Keratinocyte (primary cell): Measurements from ENCODE around the gene CALCB. TPM values are rescaled to one million over a fixed set of nuclear protein-coding genes. Genes with fewer than 3 reads are reported as not detected.
"Not testable (repeated sequence)": the region's sequence is repeated elsewhere in the genome, so short reads cannot be mapped to it uniquely, and the experiment has no call there.

Experiments used
- DNase-seq: peaks from one replicate; pipeline ENCODE4 v3.0.0-alpha.2; 2011; ENCODE audit warnings: low read depth, missing footprints, low spot score
- FAIRE-seq: peaks from 2 replicates; lab custom pipeline; 2011; peaks lifted over from hg19 to GRCh38; lab: Jason Lieb, UNC
- H2AFZ ChIP-seq: 2 replicates; pipeline ENCODE4 v1.6.0; 2012; ENCODE audit warnings: low read length, control low read depth, inconsistent platforms; ENCODE audit not compliant: control insufficient read depth
- H3K27ac ChIP-seq: 2 replicates; pipeline ENCODE4 v1.5.1; 2011; ENCODE audit warnings: low read length; ENCODE audit not compliant: control insufficient read depth, insufficient read depth
- H3K27me3 ChIP-seq: 3 replicates; pipeline ENCODE4 v1.6.0; 2011; ENCODE audit warnings: low read length; ENCODE audit not compliant: control insufficient read depth, insufficient read depth; ENCODE audit errors: extremely low read depth
- H3K36me3 ChIP-seq, 2 experiments: 2 replicates in 1 of 2; 3 replicates in 1 of 2; pipeline ENCODE4 v1.5.1; 2011; ENCODE audit warnings: low read length in 2 of 2, mild to moderate bottlenecking in 1 of 2; ENCODE audit not compliant: control insufficient read depth in 2 of 2, insufficient read depth in 2 of 2; ENCODE audit errors: extremely low read depth in 1 of 2
- H3K4me1 ChIP-seq: 3 replicates; pipeline ENCODE4 v1.5.1; 2011; ENCODE audit warnings: low read length; ENCODE audit not compliant: control insufficient read depth, insufficient read depth; ENCODE audit errors: extremely low read depth
- H3K4me2 ChIP-seq: 3 replicates; pipeline ENCODE4 v1.6.0; 2011; ENCODE audit warnings: low read depth, low read length; ENCODE audit not compliant: control insufficient read depth, insufficient read depth; ENCODE audit errors: extremely low read depth
- H3K4me3 ChIP-seq, 3 experiments: fragments of 200-600 bp in 1 of 3; sonication (generic) in 1 of 3; 2 replicates in 2 of 3; 3 replicates in 1 of 3; pipeline ENCODE4 v1.5.1; 2011 to 2016; ENCODE audit warnings: low read length in 3 of 3, mild to moderate bottlenecking in 3 of 3, control low read depth in 2 of 3, inconsistent platforms in 1 of 3, low read depth in 1 of 3, mixed read lengths in 1 of 3, mixed run types in 1 of 3, moderate library complexity in 1 of 3; ENCODE audit not compliant: control insufficient read depth in 2 of 3, insufficient read depth in 2 of 3; ENCODE audit errors: extremely low read depth in 1 of 3
- H3K79me2 ChIP-seq: 2 replicates; pipeline ENCODE4 v1.6.0; 2012; ENCODE audit warnings: low read length; ENCODE audit not compliant: control insufficient read depth, insufficient read depth
- H3K9ac ChIP-seq: 3 replicates; pipeline ENCODE4 v1.6.0; 2011; ENCODE audit warnings: low read length; ENCODE audit not compliant: control insufficient read depth, insufficient read depth; ENCODE audit errors: extremely low read depth
- H3K9me1 ChIP-seq: 3 replicates; pipeline ENCODE4 v1.6.0; 2011; ENCODE audit warnings: low read length; ENCODE audit not compliant: control insufficient read depth, insufficient read depth; ENCODE audit errors: extremely low read depth
- H3K9me3 ChIP-seq: 2 replicates; pipeline ENCODE4 v1.5.1; 2012; ENCODE audit warnings: low read depth, low read length; ENCODE audit not compliant: control insufficient read depth
- H4K20me1 ChIP-seq: 3 replicates; pipeline ENCODE4 v1.6.0; 2011; ENCODE audit warnings: low read length; ENCODE audit not compliant: control insufficient read depth, insufficient read depth; ENCODE audit errors: extremely low read depth
- EZH2 ChIP-seq: IDR thresholded peaks from one replicate; pipeline ENCODE4 v1.6.1; 2012; ENCODE audit warnings: inconsistent platforms, mild to moderate bottlenecking, low read length, moderate library complexity
- dilution Hi-C: fragments of 300-500 bp; cut with MboI; formaldehyde crosslinking; loops from one replicate; pipeline ENCODE4 v1.7.0; 2020; ENCODE audit warnings: low sequenced_read_pairs; ENCODE audit not compliant: extremely low pct_ligation_motif_present
- polyA plus RNA-seq, 5 experiments: library from polyadenylated mRNA; depleted of rRNA in 3 of 5; stranded (reverse) in 3 of 5; stranded (forward) in 1 of 5; unstranded in 1 of 5; fragments of >200 nt; gene quantifications; 1 replicate in 1 of 5; 2 replicates in 3 of 5; 3 replicates in 1 of 5; pipeline versions ENCODE4 v1.2.1 to v1.2.3, GENCODE V29; 2011 to 2012; ENCODE audit warnings: missing spikeins in 2 of 5, low read depth in 1 of 5, low replicate concordance in 1 of 5
- TF ChIP-seq, protein P1 (sequence below), 3 experiments: IDR thresholded peaks in 1 of 3; conservative IDR thresholded peaks in 1 of 3; optimal IDR thresholded peaks in 1 of 3; 2 replicates in 2 of 3; 3 replicates in 1 of 3; pipeline versions ENCODE3 to v1.5.1; 2011; ENCODE audit warnings: low read length in 3 of 3, mild to moderate bottlenecking in 3 of 3, moderate library complexity in 2 of 3, control low read depth in 1 of 3, inconsistent platforms in 1 of 3; ENCODE audit not compliant: insufficient read depth in 2 of 3; ENCODE audit errors: extremely low read depth in 1 of 3

The CALCB gene
- polyA plus RNA-seq, 1 donor (not counting 4 experiments of a cell fraction or from before 2014, with no cell fraction given): not detected

DNA sequence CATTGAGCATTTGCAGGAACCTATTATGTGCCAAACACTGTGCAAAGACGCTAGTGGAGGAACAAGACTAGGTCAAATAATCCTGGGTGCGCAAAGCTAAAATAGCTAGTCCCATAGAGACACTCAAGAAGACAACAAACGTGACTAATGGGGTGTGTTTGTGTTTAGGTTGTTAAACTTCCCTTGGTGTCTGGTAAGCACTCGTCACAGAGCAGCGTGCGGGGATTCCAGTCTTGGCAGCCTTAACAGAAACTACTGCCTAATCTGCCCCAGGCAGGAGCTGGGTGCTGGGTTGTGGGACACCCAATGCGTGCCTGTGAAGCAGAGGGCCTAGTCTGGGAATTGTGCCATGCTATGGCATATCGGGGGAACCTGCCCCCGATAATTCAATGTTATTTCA lies 10.8 kb upstream of the CALCB start:
- no peak overlapping the region for H3K4me3 ChIP-seq
- no peak overlapping the region for H2AFZ ChIP-seq
- H3K79me2 ChIP-seq: no peaks in the 10 kb centered on the region
- no peak for TF ChIP-seq EZH2
- TF ChIP-seq, protein P1, sequence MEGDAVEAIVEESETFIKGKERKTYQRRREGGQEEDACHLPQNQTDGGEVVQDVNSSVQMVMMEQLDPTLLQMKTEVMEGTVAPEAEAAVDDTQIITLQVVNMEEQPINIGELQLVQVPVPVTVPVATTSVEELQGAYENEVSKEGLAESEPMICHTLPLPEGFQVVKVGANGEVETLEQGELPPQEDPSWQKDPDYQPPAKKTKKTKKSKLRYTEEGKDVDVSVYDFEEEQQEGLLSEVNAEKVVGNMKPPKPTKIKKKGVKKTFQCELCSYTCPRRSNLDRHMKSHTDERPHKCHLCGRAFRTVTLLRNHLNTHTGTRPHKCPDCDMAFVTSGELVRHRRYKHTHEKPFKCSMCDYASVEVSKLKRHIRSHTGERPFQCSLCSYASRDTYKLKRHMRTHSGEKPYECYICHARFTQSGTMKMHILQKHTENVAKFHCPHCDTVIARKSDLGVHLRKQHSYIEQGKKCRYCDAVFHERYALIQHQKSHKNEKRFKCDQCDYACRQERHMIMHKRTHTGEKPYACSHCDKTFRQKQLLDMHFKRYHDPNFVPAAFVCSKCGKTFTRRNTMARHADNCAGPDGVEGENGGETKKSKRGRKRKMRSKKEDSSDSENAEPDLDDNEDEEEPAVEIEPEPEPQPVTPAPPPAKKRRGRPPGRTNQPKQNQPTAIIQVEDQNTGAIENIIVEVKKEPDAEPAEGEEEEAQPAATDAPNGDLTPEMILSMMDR (optimal IDR thresholded peaks at IDR 0.05 in 1 of 3, IDR thresholded peaks at IDR 0.05 in 1 of 3, conservative IDR thresholded peaks at IDR 0.05 in 1 of 3; ENCODE audit: extremely low read depth in 1 of 3, insufficient read depth in 2 of 3, low read length in 3 of 3): no peak
- dilution Hi-C loops: no loop called here
- FAIRE-seq (no peak), DNase-seq (no peak)
- H3K4me2 ChIP-seq: no peak overlapping the region
- no peaks in the 10 kb centered on the region for H3K9me1 ChIP-seq
- H3K36me3 ChIP-seq: no peaks in the 10 kb centered on the region
- H3K27ac ChIP-seq: no peak overlapping the region
- no peaks in the 10 kb centered on the region for H3K27me3 ChIP-seq
- no peaks in the 10 kb centered on the region for H4K20me1 ChIP-seq
- no peaks in the 10 kb centered on the region for H3K4me1 ChIP-seq
- no peaks in the 10 kb centered on the region for H3K9me3 ChIP-seq
- H3K9ac ChIP-seq: no peak overlapping the region

DNA sequence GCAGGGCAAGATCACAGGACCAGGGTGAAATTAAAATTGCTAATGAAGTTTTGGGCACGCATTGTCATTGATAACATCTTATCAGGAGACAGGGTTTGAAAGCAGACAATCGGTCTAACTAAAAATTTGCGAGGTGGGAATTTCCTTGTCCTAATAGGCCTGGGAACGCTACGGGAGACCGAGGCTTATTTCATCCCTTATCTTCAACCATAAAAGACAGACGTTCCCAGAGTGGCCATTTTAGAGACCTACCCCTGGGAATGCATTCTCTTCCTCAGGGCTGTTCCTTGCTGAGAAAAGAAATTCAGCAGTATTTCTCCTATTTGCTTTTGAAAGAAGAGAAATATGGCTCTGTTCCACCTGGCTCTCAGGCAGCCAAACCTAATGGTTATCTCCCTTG lies 3.6 kb upstream of the CALCB start:
- H3K79me2 ChIP-seq, H3K4me1 ChIP-seq, FAIRE-seq, H2AFZ ChIP-seq, H3K4me2 ChIP-seq, H3K36me3 ChIP-seq, H4K20me1 ChIP-seq, H3K27ac ChIP-seq, dilution Hi-C loops, H3K4me3 ChIP-seq, H3K9ac ChIP-seq, H3K9me1 ChIP-seq, DNase-seq, H3K9me3 ChIP-seq: not testable (repeated sequence)
- H3K27me3 ChIP-seq: peaks cover 26% of the 10 kb centered on the region

DNA sequence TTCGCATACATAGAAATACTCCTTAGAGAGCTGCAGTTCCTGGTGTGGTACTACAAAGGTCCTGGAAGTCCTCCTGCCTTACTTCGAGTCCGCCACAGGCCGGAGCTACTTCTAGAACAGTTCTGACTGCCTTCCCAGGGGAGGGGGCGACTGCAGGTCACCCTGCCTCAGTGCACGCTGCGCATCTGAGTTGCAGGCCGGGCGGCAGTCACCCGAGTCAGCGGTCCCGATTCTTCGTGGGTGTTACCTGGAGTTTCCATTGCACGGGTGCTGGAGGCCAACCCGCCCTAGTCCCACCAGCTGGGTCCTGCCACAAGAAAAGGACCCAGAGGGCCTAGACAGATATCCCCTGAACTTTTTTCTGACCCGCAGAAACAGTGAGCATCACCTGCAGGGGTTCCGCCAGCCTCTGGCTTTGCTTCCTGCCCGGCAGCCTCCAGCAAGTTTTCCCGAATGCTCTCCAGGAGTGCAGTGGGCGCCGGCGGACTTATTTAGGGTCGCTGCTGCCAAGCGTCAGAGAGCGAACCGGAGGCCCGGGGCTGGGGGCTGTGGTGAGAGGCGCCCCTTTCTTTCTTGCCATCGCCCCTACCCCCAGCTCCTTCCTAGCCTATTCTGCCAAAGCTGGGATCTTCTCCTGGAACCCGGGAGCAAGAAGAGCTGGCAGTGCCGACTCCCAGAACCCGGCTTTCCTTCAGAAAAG lies 1.7 kb upstream of the CALCB start:
- peaks cover 31% of the 10 kb centered on the region for H3K27me3 ChIP-seq
- H3K36me3 ChIP-seq: no peaks in the 10 kb centered on the region

More for the DNA sequence above, 1.7 kb upstream of the CALCB start:
- H3K4me1 ChIP-seq: peaks cover 5% of the 10 kb centered on the region
- H3K4me2 ChIP-seq: no peak overlapping the region
- dilution Hi-C loops: no loop called here
- no peaks in the 10 kb centered on the region for H3K79me2 ChIP-seq
- H3K9me1 ChIP-seq: no peaks in the 10 kb centered on the region
- H3K27ac ChIP-seq: no peak overlapping the region
- TF ChIP-seq, protein P1 (optimal IDR thresholded peaks at IDR 0.05 in 1 of 3, IDR thresholded peaks at IDR 0.05 in 1 of 3, conservative IDR thresholded peaks at IDR 0.05 in 1 of 3; ENCODE audit: extremely low read depth in 1 of 3, insufficient read depth in 2 of 3, low read length in 3 of 3): no peak
- TF ChIP-seq EZH2: no peak
- H2AFZ ChIP-seq: no peak overlapping the region
- no peaks in the 10 kb centered on the region for H4K20me1 ChIP-seq
- FAIRE-seq: no peak
- no peak for DNase-seq
- H3K4me3 ChIP-seq: no peak overlapping the region
- H3K9me3 ChIP-seq: no peaks in the 10 kb centered on the region
- H3K9ac ChIP-seq: no peak overlapping the region
